Vagina (tissue), 2 donors: ENCODE results near the gene MYO19. TPM values are rescaled to one million over a fixed set of nuclear protein-coding genes. Genes with fewer than 3 reads are reported as not detected.

ENCODE experiments used
- DNase-seq, 2 donors: peaks; one replicate each; pipeline ENCODE4 v3.0.0-alpha.2; 2017; ENCODE audit errors: extremely low spot score in 2 of 2
- H3K27ac ChIP-seq: fragments of 200-600 bp; sonication (generic); one replicate; pipeline ENCODE4 v1.5.1; 2019
- H3K27me3 ChIP-seq: fragments of 200-600 bp; sonication (generic); one replicate; pipeline ENCODE4 v1.5.1; 2019
- H3K36me3 ChIP-seq, 2 donors: fragments of 200-600 bp; sonication (generic); one replicate each; pipeline ENCODE4 v1.5.1; 2017 to 2019
- H3K4me1 ChIP-seq: fragments of 200-600 bp; sonication (generic); one replicate; pipeline ENCODE4 v1.5.1; 2019
- H3K4me3 ChIP-seq, 2 donors: fragments of 200-600 bp; sonication (generic); 1 replicate in 1 of 2; 2 replicates in 1 of 2; pipeline ENCODE4 v1.5.1; 2016 to 2019
- H3K9me3 ChIP-seq: fragments of 200-600 bp; sonication (generic); one replicate; pipeline ENCODE4 v1.5.1; 2019
- CTCF ChIP-seq, 3 experiments: fragments of 450-650 bp in 2 of 3; fragments of 200-600 bp in 1 of 3; sonication (generic) in 1 of 3; IDR thresholded peaks; one replicate each; pipeline ENCODE4 v1.5.1; 2017 to 2019; ENCODE audit warnings: antibody characterized with exemption in 3 of 3, mild to moderate bottlenecking in 2 of 3, moderate library complexity in 2 of 3
- POLR2A ChIP-seq, 2 donors: fragments of 450-650 bp; IDR thresholded peaks; one replicate each; pipeline ENCODE4 v1.6.1; 2017; ENCODE audit warnings: antibody characterized with exemption in 2 of 2, mild to moderate bottlenecking in 2 of 2, moderate library complexity in 2 of 2
- POLR2AphosphoS5 ChIP-seq, 2 donors: sonication (generic); formaldehyde crosslinking; IDR thresholded peaks; one replicate each; pipeline ENCODE4 v1.9.0; 2017; ENCODE audit warnings: antibody characterized with exemption in 2 of 2, mild to moderate bottlenecking in 2 of 2, low read depth in 1 of 2; ENCODE audit not compliant: insufficient read depth in 1 of 2
- intact Hi-C: fragments of 100-400 bp; cut with DNase I; formaldehyde crosslinking; loops from one replicate; pipeline ENCODE4 v1.15.1; 2023
- total RNA-seq: library from RNA; depleted of rRNA; stranded (reverse); fragments of >200 nt; gene quantifications from one replicate; pipeline ENCODE4 v1.2.3, GENCODE V29; 2016

MYO19 gene
- total RNA-seq, 1 donor from 2014 or later = 112 TPM

- peaks cover 24% of the 10 kb centered on the region for H3K4me1 ChIP-seq
- intact Hi-C loops = loop anchor here (10.0 kb wide), 1 partner anchor 507 kb away; no protein-coding TSS in a partner anchor
- H3K27ac ChIP-seq = no peak overlapping the region
- no peak overlapping the region for H3K4me3 ChIP-seq
- H3K36me3 ChIP-seq = no peaks in the 10 kb centered on the region
- no peaks in the 10 kb centered on the region for H3K9me3 ChIP-seq
- DNase-seq = no peak
- no peaks in the 10 kb centered on the region for H3K27me3 ChIP-seq
- TF ChIP-seq POLR2A (IDR thresholded peaks at IDR 0.05) = no peak
- TF ChIP-seq CTCF (IDR thresholded peaks at IDR 0.05) = no peak
- TF ChIP-seq POLR2AphosphoS5 (IDR thresholded peaks at IDR 0.05; ENCODE audit: insufficient read depth in 1 of 2, low read depth in 1 of 2) = no peak
These were observed 52.8 kb downstream of the MYO19 start for GRCh38 chr17:36481829-36482228.

DNA sequence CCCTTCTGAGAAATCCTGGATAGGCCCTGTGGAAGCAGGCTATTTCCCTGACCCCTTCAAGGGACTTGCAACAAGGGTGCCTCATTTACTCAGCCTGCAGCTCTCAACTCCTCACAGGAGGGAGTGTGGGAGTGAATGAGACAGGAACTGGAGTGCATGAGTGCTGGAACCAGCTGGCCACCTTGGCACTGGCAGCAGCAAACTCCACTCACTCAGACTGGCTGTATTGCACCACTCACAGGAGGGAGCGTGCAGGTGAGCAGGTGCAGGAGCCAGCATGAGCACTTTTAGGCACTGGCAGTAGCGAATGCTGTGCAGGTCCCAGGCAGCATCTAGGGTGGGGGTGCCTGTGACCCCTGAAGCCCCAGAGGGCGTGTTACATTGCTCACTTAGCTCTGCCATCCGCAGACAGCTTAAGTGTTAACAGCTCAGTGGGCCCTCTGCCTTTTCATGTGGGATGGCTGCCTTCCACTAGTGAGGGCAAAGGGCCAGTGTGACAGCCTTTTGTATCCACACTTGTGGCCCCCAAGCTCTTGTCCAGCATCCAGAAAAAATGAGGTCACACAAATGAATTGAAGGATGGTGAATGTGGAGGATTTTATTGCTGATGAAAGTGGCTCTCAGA, 59.2 kb downstream of the MYO19 start:
- Histone ChIP-seq H3K4me3 (no peak overlapping the region), H3K27ac (no peak overlapping the region), H3K4me1 (no peaks in the 10 kb centered on the region), H3K27me3 (no peaks in the 10 kb centered on the region), H3K36me3 (no peaks in the 10 kb centered on the region), H3K9me3 (no peaks in the 10 kb centered on the region)
- intact Hi-C loops = no loop called here
- no peak for TF ChIP-seq POLR2A (IDR thresholded peaks at IDR 0.05)
- TF ChIP-seq CTCF (IDR thresholded peaks at IDR 0.05) = no peak
- TF ChIP-seq POLR2AphosphoS5 (IDR thresholded peaks at IDR 0.05; ENCODE audit: insufficient read depth in 1 of 2, low read depth in 1 of 2) = no peak
- no peak for DNase-seq

DNA sequence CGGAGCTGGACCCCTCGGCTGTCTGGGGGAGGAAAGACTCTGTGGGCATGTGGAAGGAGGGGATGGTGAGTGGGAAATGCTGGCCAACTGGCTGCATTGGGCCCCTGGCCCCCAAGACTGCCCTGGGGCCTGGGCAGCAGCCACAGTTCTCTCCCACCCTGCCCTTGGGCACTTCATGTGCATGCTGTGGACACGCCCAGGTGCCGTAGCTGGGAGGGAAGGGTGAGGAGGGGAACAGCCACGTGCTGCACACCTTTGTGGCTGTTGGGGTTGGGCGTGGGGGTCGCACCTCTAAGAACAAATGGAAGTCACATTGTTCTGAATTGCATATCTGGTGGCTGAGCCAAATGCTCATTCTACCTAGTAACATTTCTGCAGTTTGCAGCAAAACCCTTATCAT, 60.1 kb downstream of the MYO19 start:
- no peaks in the 10 kb centered on the region for H3K4me1 ChIP-seq
- TF ChIP-seq CTCF (IDR thresholded peaks at IDR 0.05) = no peak
- no peak for TF ChIP-seq POLR2AphosphoS5 (IDR thresholded peaks at IDR 0.05; ENCODE audit: insufficient read depth in 1 of 2, low read depth in 1 of 2)
- no peak for TF ChIP-seq POLR2A (IDR thresholded peaks at IDR 0.05)
- intact Hi-C loops = no loop called here
- DNase-seq = no peak
- no peaks in the 10 kb centered on the region for H3K27me3 ChIP-seq
- H3K4me3 ChIP-seq = no peak overlapping the region
- no peak overlapping the region for H3K27ac ChIP-seq
- H3K36me3 ChIP-seq = no peaks in the 10 kb centered on the region
- no peaks in the 10 kb centered on the region for H3K9me3 ChIP-seq

GRCh38 chr17:36470499-36470898, 64.2 kb downstream of the MYO19 start:
- intact Hi-C loops = no loop called here
- no peaks in the 10 kb centered on the region for H3K27me3 ChIP-seq
- no peak overlapping the region for H3K27ac ChIP-seq
- H3K4me1 ChIP-seq = no peaks in the 10 kb centered on the region
- H3K36me3 ChIP-seq = no peaks in the 10 kb centered on the region
- no peaks in the 10 kb centered on the region for H3K9me3 ChIP-seq
- no peak for TF ChIP-seq POLR2AphosphoS5 (IDR thresholded peaks at IDR 0.05; ENCODE audit: insufficient read depth in 1 of 2, low read depth in 1 of 2)
- TF ChIP-seq POLR2A (IDR thresholded peaks at IDR 0.05) = no peak
- no peak for TF ChIP-seq CTCF (IDR thresholded peaks at IDR 0.05)
- no peak for DNase-seq
- no peak overlapping the region for H3K4me3 ChIP-seq

DNA sequence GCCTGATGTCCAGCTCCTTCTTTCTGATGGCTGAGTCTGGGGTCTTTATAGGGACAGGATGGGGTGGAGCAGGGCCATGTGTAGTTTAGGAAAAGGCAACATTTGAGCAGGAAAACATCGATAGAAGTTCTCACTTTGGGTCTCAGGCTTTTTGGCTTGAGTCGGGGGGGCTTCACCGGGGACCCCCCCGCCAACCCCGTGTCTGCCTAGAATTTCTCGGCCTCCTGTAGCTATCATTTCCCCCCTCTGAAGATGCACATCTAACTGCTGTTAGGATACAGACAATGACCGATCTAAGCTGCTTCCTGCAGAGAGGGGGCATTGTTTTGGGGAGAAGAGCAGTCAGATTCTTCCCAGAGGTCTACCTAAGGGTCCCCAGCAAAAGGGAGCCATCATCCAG, 64.9 kb downstream of the MYO19 start:
- H3K27me3 ChIP-seq = no peaks in the 10 kb centered on the region
- no peaks in the 10 kb centered on the region for H3K4me1 ChIP-seq
- H3K4me3 ChIP-seq = no peak overlapping the region
- H3K27ac ChIP-seq = no peak overlapping the region
- no peaks in the 10 kb centered on the region for H3K36me3 ChIP-seq
- intact Hi-C loops = no loop called here
- no peak for DNase-seq
- H3K9me3 ChIP-seq = no peaks in the 10 kb centered on the region
- TF ChIP-seq POLR2AphosphoS5 (IDR thresholded peaks at IDR 0.05; ENCODE audit: insufficient read depth in 1 of 2, low read depth in 1 of 2) (no peak), POLR2A (IDR thresholded peaks at IDR 0.05) (no peak), CTCF (IDR thresholded peaks at IDR 0.05) (no peak)
